GM12891 (cell line): ENCODE measurements around the gene TPK1.
"Not testable (repeated sequence)": the region's sequence is repeated elsewhere in the genome, so short reads cannot be mapped to it uniquely, and the experiment has no call there.

Source experiments
- POLR2AphosphoS5 ChIP-seq: IDR thresholded peaks from 2 replicates; pipeline ENCODE4 v1.6.1; 2011; ENCODE audit warnings: low read depth, low read length, control low read depth
- TAF1 ChIP-seq: IDR thresholded peaks from 2 replicates; pipeline ENCODE4 v1.6.1; 2011; ENCODE audit warnings: low read depth, low read length, control low read depth

DNA sequence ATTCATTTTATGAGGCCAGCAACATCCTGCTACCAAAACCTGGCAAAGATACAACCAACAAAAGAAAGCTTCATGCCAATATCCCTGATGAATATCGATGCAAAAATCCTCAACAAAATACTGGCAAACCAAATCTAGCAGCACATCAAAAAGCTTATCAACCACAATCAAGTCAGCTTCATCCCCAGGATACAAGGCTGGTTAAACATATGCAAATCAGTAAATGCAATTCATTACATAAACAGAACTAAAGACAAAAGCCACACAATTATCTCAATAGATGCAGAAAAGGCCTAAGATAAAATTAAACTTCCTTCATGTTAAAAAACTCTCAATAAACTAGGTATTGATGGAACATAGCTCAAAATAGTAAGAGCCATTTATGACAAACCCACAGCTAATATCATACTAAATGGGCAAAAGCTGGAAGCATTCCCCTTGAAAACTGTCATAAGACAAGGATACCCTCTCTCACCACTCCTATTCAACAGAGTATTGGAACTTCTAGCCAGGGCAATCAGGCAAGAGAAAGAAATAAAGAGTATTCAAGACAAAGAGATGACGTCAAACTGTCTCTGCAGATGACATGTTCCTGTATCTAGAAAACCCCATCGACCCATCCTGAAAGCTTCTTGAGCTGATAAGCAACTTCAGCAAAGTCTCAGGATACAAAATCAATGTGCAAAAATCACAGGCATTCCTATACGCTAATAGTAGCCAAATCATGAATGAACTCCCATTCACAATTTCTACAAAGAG, 35.0 kb downstream of the TPK1 start:
- TF ChIP-seq POLR2AphosphoS5, TAF1: not testable (repeated sequence)
